ENCODE results near the gene CBY2.
"Not testable (repeated sequence)": the region's sequence is repeated elsewhere in the genome, so short reads cannot be mapped to it uniquely, and the experiment has no call there.

- TF ChIP-seq EZH2 (IDR thresholded peaks at IDR 0.05; ENCODE audit: borderline replicate concordance, insufficient read depth, low read depth, low read length, poor library complexity, severe bottlenecking); CTCF (IDR thresholded peaks at IDR 0.05): not testable (repeated sequence)
Observed at GRCh38 chr13:45757589-45757988, 55.5 kb downstream of the CBY2 start.

Data from B cell (primary cell).